ENCODE measurements around the gene DOCK1. TPM values are rescaled to one million over a fixed set of nuclear protein-coding genes. Genes with fewer than 3 reads are reported as not detected.

Gene DOCK1
- total RNA-seq, 4 donors from 2014 or later, result 31.3 to 82.3 (median 44.1) TPM

GRCh38 chr10:127424594-127425264 is 519.5 kb downstream of the DOCK1 start:
- TF ChIP-seq CTCF (IDR thresholded peaks at IDR 0.05), result no peak
- DNase-seq (ENCODE audit: low spot score) (no peak), ATAC-seq (ENCODE audit: low FRiP score) (no peak)

DNA sequence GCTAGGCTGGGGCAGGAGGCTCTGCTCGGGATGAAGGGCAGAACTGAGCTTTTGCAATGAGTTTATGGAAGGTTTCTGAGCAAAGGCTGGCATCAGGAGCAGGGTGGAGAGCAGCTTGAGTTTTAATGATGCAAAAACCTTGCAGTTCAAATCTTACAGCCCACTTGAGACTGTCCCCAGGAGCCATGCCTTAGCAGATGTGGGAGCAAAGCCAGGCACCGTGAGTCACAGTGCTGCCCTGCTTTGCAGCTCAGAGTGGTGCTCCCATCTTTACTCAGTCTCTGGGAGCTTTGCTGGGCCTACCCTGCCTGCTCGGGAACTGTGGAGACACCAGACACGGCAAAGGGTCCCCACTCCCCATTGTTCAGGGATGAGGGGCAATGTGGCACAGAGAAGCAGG is 521.5 kb downstream of the DOCK1 start:
- no peak for ATAC-seq (ENCODE audit: low FRiP score)
- TF ChIP-seq CTCF (IDR thresholded peaks at IDR 0.05), result no peak
- no peak for DNase-seq (ENCODE audit: low spot score)

GRCh38 chr10:127427926-127428325 is 522.7 kb downstream of the DOCK1 start:
- ATAC-seq (ENCODE audit: low FRiP score) (no peak), DNase-seq (ENCODE audit: low spot score) (no peak)
- TF ChIP-seq CTCF (IDR thresholded peaks at IDR 0.05), result no peak

- no peak for DNase-seq (ENCODE audit: low spot score)
- no peak for ATAC-seq (ENCODE audit: low FRiP score)
- TF ChIP-seq CTCF (IDR thresholded peaks at IDR 0.05), result no peak
Measured at GRCh38 chr10:127428385-127428980, 523.3 kb downstream of the DOCK1 start.

- ATAC-seq (ENCODE audit: low FRiP score), result no peak
- no peak for DNase-seq (ENCODE audit: low spot score)
- TF ChIP-seq CTCF (IDR thresholded peaks at IDR 0.05), result no peak
Measured at GRCh38 chr10:127429601-127430312, 524.5 kb downstream of the DOCK1 start.

GRCh38 chr10:127431525-127431924 is 526.3 kb downstream of the DOCK1 start:
- ATAC-seq (ENCODE audit: low FRiP score) (no peak), DNase-seq (ENCODE audit: low spot score) (no peak)
- no peak for TF ChIP-seq CTCF (IDR thresholded peaks at IDR 0.05)

Measured in omental fat pad (tissue), 4 donors.